C4-2B (cell line): ENCODE results near the gene NXPH1.

Experiments used
- CTCF ChIP-seq: fragments of 450-650 bp; conservative IDR thresholded peaks from 2 replicates; pipeline ENCODE4 v1.5.1; 2017; ENCODE audit warnings: mild to moderate bottlenecking
- ZFX ChIP-seq: fragments of 450-650 bp; IDR thresholded peaks from 2 replicates; pipeline ENCODE4 v1.6.1; 2017

DNA sequence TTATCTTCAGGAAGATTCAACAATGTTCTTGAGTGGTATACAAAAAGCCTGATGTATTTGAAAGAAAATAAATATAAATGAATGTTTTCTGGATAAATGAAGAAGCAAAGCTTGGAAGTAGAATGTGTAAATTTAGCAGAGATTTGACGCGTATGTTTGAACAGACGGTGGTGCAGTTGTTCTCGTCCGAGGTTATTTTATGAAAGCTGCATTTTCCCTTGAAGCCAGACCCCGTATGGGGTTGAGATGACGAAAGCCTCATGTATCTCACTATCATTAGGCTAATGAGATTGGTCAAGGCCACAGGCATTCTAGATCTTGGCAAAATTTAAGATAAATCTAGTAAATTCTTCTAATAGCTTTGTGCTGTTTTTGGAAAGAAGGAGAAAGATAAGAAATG, 195.2 kb downstream of the NXPH1 start:
- no peak for TF ChIP-seq CTCF
- no peak for TF ChIP-seq ZFX
